Endometrium (tissue), 2 donors: ENCODE measurements around the gene EFNA1.

Experiments
- FAIRE-seq: peaks from 2 replicates; lab custom pipeline; 2012; peaks lifted over from hg19 to GRCh38; lab: Jason Lieb, UNC
- donor health status: control.
- donor health status: control.

EFNA1 gene

DNA sequence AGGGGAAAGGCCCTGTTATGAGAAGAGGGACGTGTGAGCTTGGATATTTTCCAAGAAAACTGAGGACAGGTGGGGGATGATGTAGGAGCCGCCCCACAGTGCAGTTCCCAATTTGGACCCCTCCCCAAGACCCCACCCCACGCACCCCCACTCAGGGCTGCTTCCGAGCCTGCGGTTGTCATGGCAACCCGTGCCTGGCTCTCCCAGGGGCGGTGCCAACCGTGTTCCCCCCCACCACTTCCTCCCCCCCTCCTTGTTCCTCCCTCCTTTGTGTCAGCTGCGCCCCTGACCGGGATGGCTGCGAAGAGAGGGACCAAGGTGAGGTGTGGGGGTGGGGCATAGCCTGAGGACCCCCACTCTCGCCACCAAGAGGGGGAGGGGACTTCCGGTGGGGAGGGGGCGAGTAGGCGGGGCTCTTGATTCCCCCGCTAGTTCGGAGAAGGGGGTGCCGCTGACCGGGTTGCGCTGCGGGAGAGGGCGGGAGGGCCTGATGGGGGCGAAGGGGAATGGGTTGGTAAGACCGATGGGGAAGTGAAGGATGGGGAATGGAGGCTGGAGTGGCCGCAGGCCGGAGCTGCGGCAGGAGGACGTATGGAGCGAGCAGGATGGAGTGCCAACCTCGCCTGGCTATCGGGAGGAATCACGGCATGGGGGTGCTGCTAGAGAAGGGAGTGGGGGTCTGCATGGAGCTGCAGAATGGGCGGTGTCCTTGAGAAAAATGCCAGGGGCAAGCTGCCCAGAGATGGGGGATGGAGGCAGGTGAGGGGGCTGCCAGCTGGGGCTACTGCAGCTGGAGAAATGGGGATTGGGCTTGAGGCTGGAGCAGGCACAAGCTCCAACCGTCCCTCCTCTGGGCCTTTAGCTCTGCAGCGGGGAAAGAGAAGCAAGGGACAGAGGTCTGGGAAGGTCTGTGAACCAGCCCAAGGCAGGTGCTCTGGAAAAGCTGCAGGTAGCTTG, 46.9 kb downstream of the EFNA1 start:
- no peak for FAIRE-seq

- no peak for FAIRE-seq
These were observed 47.7 kb downstream of the EFNA1 start for GRCh38 chr1:155175281-155175926.

DNA sequence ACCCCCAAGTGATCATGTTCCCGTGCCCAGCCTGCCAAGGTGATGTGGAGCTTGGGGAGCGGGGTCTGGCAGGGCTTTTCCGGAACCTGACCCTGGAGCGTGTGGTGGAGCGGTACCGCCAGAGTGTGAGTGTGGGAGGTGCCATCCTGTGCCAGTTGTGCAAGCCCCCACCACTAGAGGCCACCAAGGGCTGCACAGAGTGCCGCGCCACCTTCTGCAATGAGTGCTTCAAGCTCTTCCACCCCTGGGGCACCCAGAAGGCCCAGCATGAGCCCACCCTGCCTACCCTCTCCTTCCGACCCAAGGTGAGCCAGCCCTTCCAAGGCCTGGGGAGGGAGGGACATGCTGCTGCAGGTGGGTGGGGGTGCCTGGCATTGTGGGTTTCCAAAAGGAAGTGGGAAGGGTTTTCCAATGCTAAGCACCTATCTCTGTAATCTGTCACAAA, 48.3 kb downstream of the EFNA1 start:
- FAIRE-seq, result no peak

- FAIRE-seq, result no peak
These were observed 48.9 kb downstream of the EFNA1 start for GRCh38 chr1:155176544-155177071.

GRCh38 chr1:155177192-155177917, 49.7 kb downstream of the EFNA1 start:
- no peak for FAIRE-seq

DNA sequence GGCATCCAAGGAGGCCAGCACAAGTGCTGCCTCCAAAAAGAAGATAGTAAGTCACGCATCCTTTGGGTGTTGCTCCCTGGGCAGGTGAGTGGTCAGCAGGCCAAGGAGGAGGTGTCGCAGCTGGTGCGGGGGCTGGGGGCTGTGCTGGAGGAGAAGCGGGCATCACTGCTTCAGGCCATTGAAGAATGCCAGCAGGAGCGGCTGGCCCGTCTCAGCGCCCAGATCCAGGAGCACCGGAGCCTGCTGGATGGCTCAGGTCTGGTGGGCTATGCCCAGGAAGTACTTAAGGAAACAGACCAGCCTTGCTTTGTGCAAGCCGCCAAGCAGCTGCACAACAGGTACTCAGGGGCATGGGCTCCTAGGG, 50.2 kb downstream of the EFNA1 start:
- FAIRE-seq, result no peak

DNA sequence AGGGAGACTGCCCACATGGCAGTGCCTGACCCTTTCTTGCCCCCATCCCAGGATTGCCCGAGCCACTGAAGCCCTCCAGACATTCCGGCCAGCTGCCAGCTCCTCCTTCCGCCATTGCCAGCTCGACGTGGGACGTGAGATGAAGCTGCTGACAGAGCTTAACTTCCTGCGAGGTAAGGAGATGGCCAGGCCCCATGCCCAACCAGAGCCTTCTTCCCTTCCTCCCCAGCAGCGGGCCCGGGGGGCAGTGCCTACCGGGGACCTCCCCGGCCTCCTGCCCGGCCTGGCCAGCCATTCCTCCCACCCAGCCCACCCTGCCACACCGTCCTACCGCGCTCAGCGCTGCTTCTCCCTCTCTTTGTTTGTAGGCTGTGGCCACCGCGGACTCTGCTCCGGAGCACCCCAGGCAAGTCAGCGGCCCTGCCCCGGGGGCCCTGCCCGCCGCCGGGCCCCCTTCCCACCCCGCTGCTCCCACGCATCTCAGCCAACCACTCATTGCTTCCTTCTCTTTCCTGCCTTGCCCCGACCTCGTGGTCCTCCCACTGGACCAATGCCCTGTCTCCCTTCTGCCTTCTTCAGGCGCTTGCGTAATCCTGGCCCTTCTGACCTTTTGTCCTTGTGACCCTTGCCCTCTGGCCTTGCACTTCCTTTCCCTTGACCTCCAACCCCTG, 50.9 kb downstream of the EFNA1 start:
- no peak for FAIRE-seq

- no peak for FAIRE-seq
These were observed 51.7 kb downstream of the EFNA1 start for GRCh38 chr1:155179112-155180031.

GRCh38 chr1:155181371-155182051, 53.8 kb downstream of the EFNA1 start:
- no peak for FAIRE-seq

DNA sequence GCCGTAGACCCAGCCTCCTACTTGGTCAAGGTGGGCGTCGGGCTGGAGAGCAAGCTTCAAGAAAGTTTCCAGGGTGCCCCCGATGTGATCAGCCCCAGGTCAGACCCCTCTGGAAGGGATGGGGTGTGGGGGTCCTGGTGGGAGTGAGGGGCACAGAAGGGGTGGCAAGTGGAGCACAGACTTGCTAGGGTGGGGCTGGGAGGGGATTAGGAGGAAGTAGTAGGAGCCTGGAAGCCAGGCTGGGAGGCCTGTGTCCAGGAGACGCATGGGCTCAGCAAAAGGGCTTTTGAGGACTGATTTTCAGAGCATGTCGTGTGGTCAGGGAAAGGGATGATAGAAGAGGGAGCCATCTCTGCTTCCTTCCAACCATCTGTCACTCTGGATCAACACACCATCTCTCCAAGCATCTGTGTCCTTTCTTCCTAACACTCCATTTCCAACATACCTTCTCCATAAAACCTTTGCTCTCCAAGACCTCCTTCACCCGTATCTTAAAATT, 54.4 kb downstream of the EFNA1 start:
- FAIRE-seq, result no peak

DNA sequence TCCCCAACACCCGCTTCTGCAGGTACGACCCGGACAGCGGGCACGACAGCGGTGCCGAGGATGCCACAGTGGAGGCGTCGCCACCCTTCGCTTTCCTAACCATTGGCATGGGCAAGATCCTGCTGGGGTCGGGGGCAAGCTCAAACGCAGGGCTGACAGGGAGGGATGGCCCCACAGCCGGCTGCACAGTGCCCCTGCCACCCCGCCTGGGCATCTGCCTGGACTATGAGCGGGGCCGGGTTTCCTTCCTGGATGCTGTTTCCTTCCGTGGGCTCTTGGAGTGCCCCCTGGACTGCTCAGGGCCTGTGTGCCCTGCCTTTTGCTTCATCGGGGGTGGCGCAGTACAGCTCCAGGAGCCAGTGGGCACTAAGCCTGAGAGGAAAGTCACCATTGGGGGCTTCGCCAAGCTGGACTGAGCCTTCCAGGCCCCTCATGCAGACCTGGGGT, 56.1 kb downstream of the EFNA1 start:
- FAIRE-seq, result no peak

GRCh38 chr1:155184351-155184811, 56.7 kb downstream of the EFNA1 start:
- no peak for FAIRE-seq
